ENCODE results near the gene TSHZ2. TPM values are rescaled to one million over a fixed set of nuclear protein-coding genes. Genes with fewer than 3 reads are reported as not detected.

The TSHZ2 gene
- total and polyA plus RNA-seq, 2 of the 4 experiments (the other 2 are of a cell fraction): under 0.01 to 0.02 TPM

DNA sequence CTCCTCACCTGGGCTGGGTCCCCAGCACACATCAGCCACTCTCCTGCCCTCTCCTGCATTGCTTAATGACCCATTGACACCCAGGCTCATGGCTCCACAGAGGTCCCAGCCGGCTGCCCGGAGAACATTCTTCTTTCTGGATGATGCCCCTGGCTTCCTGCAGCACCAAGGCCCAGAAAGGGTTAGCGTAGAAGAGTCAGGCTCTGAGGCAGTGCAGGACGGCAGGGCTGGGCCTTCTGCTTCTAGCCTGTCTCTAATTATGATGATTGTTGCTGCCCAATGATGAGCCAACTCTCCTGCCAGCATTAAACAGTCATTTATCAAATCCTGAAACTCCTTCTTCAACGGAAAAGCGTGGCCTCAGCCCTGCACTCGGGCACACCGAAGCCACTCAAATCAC lies 555.0 kb downstream of the TSHZ2 start:
- Histone ChIP-seq H3K4me3 (ENCODE audit: insufficient read depth, low read depth, low read length) (no peak overlapping the region), H2AK5ac (ENCODE audit: low read depth, low read length) (no peak overlapping the region), H2AK9ac (replicated peaks; ENCODE audit: low read depth, low read length, poor library complexity) (no peak overlapping the region), H4K20me1 (ENCODE audit: insufficient read depth, low read length) (no peaks in the 10 kb centered on the region), H3K27ac (ENCODE audit: insufficient read depth, low read length) (no peak overlapping the region), H3K9ac (ENCODE audit: low read depth, low read length) (no peak overlapping the region), H4K91ac (ENCODE audit: insufficient read depth, low read depth, low read length) (no peak overlapping the region), H3K23ac (ENCODE audit: low read depth, low read length) (no peak overlapping the region), H3K4me1 (ENCODE audit: control insufficient read depth, insufficient read depth, low read length) (no peaks in the 10 kb centered on the region), H4K5ac (ENCODE audit: low read depth, low read length) (no peak overlapping the region), H3K18ac (ENCODE audit: low read depth, low read length) (no peak overlapping the region), H3K56ac (ENCODE audit: extremely low read depth, insufficient read depth, low read length) (no peak overlapping the region), H2BK5ac (ENCODE audit: low read depth, low read length, poor library complexity, severe bottlenecking) (no peak overlapping the region), H2BK20ac (ENCODE audit: low read depth, low read length) (no peak overlapping the region), H3K27me3 (ENCODE audit: control insufficient read depth, insufficient read depth, low read length) (no peaks in the 10 kb centered on the region), H3K9me3 (ENCODE audit: control insufficient read depth, insufficient read depth, low read length) (no peaks in the 10 kb centered on the region), H2BK15ac (ENCODE audit: low read depth, low read length) (no peak overlapping the region), H3K36me3 (ENCODE audit: control insufficient read depth, insufficient read depth, low read length) (no peaks in the 10 kb centered on the region), H3K79me1 (ENCODE audit: low read depth in 1 of 2, low read length in 2 of 2) (no peaks in the 10 kb centered on the region), H2BK120ac (ENCODE audit: low read depth, low read length) (no peak overlapping the region), H4K8ac (ENCODE audit: low read depth in 2 of 2, low read length in 2 of 2) (no peak overlapping the region), H2AFZ (replicated peaks; ENCODE audit: low read length, poor library complexity) (no peak overlapping the region), H3K14ac (replicated peaks; ENCODE audit: low read depth, low read length) (no peak overlapping the region), H3K4ac (ENCODE audit: low read depth, low read length) (no peak overlapping the region), H3K9me1 (ENCODE audit: insufficient read depth, low read length) (no peaks in the 10 kb centered on the region), H3K4me2 (ENCODE audit: low read depth, low read length) (no peak overlapping the region)
- in situ Hi-C loops (cut with MboI; ENCODE audit: low sequenced_read_pairs): no loop called here
- no peak for ATAC-seq (ENCODE audit: low read depth)
- ChIA-PET CTCF (interaction anchor here (0.5 kb wide), 2 partner anchors 301 to 533 kb away, joined by 3 to 4 read pairs; no protein-coding TSS in a partner anchor), POLR2A (ENCODE audit: unreplicated experiment) (no interaction called here)
- TF ChIP-seq, protein P1, sequence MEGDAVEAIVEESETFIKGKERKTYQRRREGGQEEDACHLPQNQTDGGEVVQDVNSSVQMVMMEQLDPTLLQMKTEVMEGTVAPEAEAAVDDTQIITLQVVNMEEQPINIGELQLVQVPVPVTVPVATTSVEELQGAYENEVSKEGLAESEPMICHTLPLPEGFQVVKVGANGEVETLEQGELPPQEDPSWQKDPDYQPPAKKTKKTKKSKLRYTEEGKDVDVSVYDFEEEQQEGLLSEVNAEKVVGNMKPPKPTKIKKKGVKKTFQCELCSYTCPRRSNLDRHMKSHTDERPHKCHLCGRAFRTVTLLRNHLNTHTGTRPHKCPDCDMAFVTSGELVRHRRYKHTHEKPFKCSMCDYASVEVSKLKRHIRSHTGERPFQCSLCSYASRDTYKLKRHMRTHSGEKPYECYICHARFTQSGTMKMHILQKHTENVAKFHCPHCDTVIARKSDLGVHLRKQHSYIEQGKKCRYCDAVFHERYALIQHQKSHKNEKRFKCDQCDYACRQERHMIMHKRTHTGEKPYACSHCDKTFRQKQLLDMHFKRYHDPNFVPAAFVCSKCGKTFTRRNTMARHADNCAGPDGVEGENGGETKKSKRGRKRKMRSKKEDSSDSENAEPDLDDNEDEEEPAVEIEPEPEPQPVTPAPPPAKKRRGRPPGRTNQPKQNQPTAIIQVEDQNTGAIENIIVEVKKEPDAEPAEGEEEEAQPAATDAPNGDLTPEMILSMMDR (conservative IDR thresholded peaks at IDR 0.05; ENCODE audit: low read depth, low read length): no peak
- TF ChIP-seq CEBPB (IDR thresholded peaks at IDR 0.05; ENCODE audit: low read depth, low read length): no peak
- no peak for TF ChIP-seq RFX5 (IDR thresholded peaks at IDR 0.05; ENCODE audit: low read depth, low read length)
- no peak for TF ChIP-seq MAFK (IDR thresholded peaks at IDR 0.05; ENCODE audit: low read depth, low read length)
- TF ChIP-seq FOS (IDR thresholded peaks at IDR 0.05; ENCODE audit: low read depth, low read length): no peak
- TF ChIP-seq BHLHE40 (IDR thresholded peaks at IDR 0.05; ENCODE audit: low read depth, low read length): no peak
- TF ChIP-seq SMC3 (IDR thresholded peaks at IDR 0.05; ENCODE audit: low read depth, low read length): no peak
- TF ChIP-seq POLR2A (IDR thresholded peaks at IDR 0.05; ENCODE audit: low read depth, low read length): no peak
- TF ChIP-seq CHD1 (IDR thresholded peaks at IDR 0.05; ENCODE audit: low read depth, low read length): no peak
- no peak for TF ChIP-seq RCOR1 (IDR thresholded peaks at IDR 0.05; ENCODE audit: insufficient replicate concordance, low read length)
- TF ChIP-seq MXI1 (IDR thresholded peaks at IDR 0.05; ENCODE audit: borderline replicate concordance, low read depth, low read length): no peak
- TF ChIP-seq NFE2L2 (IDR thresholded peaks at IDR 0.05; ENCODE audit: low read depth, low read length): no peak
- no peak for TF ChIP-seq RAD21 (IDR thresholded peaks at IDR 0.05; ENCODE audit: low read length)
- TF ChIP-seq MAZ (IDR thresholded peaks at IDR 0.05; ENCODE audit: borderline replicate concordance, low read depth, low read length): no peak
- TF ChIP-seq, protein P2, sequence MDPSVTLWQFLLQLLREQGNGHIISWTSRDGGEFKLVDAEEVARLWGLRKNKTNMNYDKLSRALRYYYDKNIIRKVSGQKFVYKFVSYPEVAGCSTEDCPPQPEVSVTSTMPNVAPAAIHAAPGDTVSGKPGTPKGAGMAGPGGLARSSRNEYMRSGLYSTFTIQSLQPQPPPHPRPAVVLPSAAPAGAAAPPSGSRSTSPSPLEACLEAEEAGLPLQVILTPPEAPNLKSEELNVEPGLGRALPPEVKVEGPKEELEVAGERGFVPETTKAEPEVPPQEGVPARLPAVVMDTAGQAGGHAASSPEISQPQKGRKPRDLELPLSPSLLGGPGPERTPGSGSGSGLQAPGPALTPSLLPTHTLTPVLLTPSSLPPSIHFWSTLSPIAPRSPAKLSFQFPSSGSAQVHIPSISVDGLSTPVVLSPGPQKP (IDR thresholded peaks at IDR 0.05; ENCODE audit: borderline replicate concordance, low read depth, low read length): no peak
- BruUV-seq (replicated peaks): no TSS peak
- 40% methylated on average over 1 of the region's 8 CpGs; no CpG with 5 or more reads in 1 of the 2 experiments for WGBS, 2 experiments (ENCODE audit: extremely low coverage in 2 of 2, insufficient read length in 1 of 2)
- intact Hi-C loops (cut with micrococcal nuclease): no loop called here
- no peak for DNase-seq
- dilution Hi-C loops (cut with HindIII; ENCODE audit: low sequenced_read_pairs, unreplicated experiment): no loop called here

Data from IMR-90 (cell line).